Nephron (organoid): Measurements from ENCODE around the gene MBOAT2.
"Not testable (repeated sequence)": the region's sequence is repeated elsewhere in the genome, so short reads cannot be mapped to it uniquely, and the experiment has no call there.

Experiments
- H3K27ac Mint-ChIP-seq, 3 experiments: 2 replicates each; pipeline ENCODE4 v1.8.0; 2020; ENCODE audit warnings: mixed read lengths in 3 of 3, mild to moderate bottlenecking in 2 of 3, moderate library complexity in 1 of 3
- H3K27me3 Mint-ChIP-seq: 2 replicates; pipeline ENCODE4 v1.8.0; 2021; ENCODE audit warnings: low read depth, mild to moderate bottlenecking, moderate library complexity, mixed read lengths
- H3K36me3 Mint-ChIP-seq: 2 replicates; pipeline ENCODE4 v1.8.0; 2020; ENCODE audit warnings: low read depth, mixed read lengths
- H3K4me1 Mint-ChIP-seq: 2 replicates; pipeline ENCODE4 v1.8.0; 2020; ENCODE audit warnings: mixed read lengths
- H3K4me3 Mint-ChIP-seq, 3 experiments: 2 replicates each; pipeline ENCODE4 v1.8.0; 2020; ENCODE audit warnings: mild to moderate bottlenecking in 3 of 3, mixed read lengths in 3 of 3, moderate library complexity in 2 of 3
- H3K9me3 Mint-ChIP-seq: 2 replicates; pipeline ENCODE4 v1.8.0; 2020; ENCODE audit warnings: mixed read lengths
- TF ChIP-seq, protein P1 (sequence below), 3 experiments: fragments of 200-600 bp; sonication (generic); IDR thresholded peaks; one replicate each; pipeline ENCODE4 v1.5.0; 2021; ENCODE audit warnings: antibody characterized with exemption in 3 of 3; ENCODE audit not compliant: unreplicated experiment in 3 of 3

Gene MBOAT2

DNA sequence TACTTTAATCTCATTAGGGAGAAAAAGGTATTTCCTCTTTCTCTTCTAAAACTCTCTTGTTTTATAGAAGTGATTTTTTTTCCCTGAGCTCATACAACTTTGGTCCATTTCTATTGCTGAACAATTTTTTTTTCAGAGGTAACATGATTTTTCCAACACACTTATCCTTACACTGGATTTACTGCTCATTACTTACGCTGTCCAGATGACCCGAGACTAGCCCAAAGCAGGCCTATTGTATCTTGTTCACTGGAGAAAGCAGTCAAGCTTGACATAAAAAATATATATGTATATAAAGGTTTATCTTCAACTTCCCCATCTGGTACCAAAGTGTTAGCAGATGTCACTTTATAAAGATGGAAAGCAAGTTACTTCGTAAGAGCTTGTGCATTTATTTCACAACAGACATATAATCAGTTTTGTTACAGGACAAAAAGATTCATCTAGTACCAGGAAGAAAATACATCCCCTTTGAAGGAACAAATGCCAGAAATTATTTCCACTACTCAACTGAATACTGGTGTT lies 95.7 kb downstream of the MBOAT2 start:
- H3K4me1 Mint-ChIP-seq = no peaks in the 10 kb centered on the region
- peaks cover 32% of the 10 kb centered on the region for H3K9me3 Mint-ChIP-seq
- H3K27me3 Mint-ChIP-seq = no peaks in the 10 kb centered on the region
- no peak overlapping the region for H3K27ac Mint-ChIP-seq
- TF ChIP-seq, protein P1, sequence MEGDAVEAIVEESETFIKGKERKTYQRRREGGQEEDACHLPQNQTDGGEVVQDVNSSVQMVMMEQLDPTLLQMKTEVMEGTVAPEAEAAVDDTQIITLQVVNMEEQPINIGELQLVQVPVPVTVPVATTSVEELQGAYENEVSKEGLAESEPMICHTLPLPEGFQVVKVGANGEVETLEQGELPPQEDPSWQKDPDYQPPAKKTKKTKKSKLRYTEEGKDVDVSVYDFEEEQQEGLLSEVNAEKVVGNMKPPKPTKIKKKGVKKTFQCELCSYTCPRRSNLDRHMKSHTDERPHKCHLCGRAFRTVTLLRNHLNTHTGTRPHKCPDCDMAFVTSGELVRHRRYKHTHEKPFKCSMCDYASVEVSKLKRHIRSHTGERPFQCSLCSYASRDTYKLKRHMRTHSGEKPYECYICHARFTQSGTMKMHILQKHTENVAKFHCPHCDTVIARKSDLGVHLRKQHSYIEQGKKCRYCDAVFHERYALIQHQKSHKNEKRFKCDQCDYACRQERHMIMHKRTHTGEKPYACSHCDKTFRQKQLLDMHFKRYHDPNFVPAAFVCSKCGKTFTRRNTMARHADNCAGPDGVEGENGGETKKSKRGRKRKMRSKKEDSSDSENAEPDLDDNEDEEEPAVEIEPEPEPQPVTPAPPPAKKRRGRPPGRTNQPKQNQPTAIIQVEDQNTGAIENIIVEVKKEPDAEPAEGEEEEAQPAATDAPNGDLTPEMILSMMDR (IDR thresholded peaks at IDR 0.05; ENCODE audit: unreplicated experiment in 3 of 3) = no peak
- H3K36me3 Mint-ChIP-seq = peaks cover 86% of the 10 kb centered on the region
- no peak overlapping the region for H3K4me3 Mint-ChIP-seq

DNA sequence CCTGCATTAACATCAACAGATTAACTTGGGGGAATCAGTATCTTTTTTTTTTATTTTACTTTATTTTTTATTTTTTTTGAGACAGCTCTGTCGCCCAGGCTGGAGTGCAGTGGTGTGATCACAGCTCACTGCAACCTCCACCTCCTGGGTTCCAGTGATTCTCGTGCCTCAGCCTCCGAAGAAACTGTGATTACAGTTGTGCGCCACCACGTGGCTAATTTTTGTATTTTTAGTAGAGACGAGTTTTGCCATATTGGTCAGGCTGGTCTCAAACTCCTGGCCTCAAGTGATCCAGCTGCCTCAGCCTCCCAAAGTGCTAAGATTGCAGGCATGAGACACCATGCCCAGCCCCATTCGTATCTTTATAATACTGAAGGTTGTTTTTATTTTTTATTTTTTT lies 99.6 kb downstream of the MBOAT2 start:
- H3K27ac Mint-ChIP-seq, H3K4me3 Mint-ChIP-seq, H3K4me1 Mint-ChIP-seq, H3K27me3 Mint-ChIP-seq: not testable (repeated sequence)
- H3K9me3 Mint-ChIP-seq = peaks cover 16% of the 10 kb centered on the region
- H3K36me3 Mint-ChIP-seq = peaks cover 82% of the 10 kb centered on the region

DNA sequence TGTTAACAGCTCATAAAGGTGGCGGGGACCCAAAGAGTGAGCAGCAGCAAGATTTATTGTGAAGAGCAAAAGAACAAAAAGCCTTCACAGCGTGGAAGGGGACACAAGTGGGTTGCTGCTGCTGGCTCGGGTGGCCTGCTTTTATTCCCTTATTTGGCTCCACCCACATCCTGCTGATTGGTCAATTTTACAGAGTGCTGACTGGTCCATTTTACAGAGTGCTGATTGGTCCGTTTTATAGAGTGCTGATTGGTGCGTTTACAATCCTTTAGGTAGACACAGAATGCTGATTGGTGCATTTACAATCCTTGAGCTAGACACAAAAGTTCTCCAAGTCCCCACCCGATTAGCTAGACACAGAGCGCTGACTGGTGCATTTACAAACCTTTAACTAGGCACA lies 100.7 kb downstream of the MBOAT2 start:
- Mint-ChIP-seq H3K9me3 (peaks cover 16% of the 10 kb centered on the region), H3K36me3 (peaks cover 76% of the 10 kb centered on the region), H3K27ac (peak overlapping the region in 1 of 3 experiments; percentile 41)
- H3K4me1 Mint-ChIP-seq, H3K4me3 Mint-ChIP-seq, H3K27me3 Mint-ChIP-seq: not testable (repeated sequence)

DNA sequence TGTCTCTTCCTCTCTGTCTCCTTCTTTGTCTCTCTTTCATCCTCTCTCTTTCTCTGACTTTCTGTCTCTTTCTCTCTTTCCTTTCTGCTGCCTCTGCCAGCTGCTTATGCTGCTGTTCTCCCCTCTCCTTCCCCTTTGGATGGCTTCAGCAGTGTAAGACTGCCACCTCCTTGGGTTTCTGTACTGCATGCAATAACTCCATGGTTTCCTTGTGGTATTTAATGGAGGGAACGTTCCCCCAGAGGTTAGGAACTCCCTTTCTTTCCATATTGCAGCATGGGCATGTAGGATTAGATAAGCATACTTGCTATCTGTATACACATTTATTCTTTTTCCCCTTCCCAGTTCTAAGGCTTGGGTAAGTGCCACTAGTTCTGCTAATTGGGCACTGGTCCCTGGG lies 106.3 kb downstream of the MBOAT2 start:
- not testable (repeated sequence) for H3K27ac Mint-ChIP-seq, H3K27me3 Mint-ChIP-seq, H3K4me3 Mint-ChIP-seq, H3K4me1 Mint-ChIP-seq
- peaks cover 16% of the 10 kb centered on the region for H3K9me3 Mint-ChIP-seq
- peaks cover 74% of the 10 kb centered on the region for H3K36me3 Mint-ChIP-seq

DNA sequence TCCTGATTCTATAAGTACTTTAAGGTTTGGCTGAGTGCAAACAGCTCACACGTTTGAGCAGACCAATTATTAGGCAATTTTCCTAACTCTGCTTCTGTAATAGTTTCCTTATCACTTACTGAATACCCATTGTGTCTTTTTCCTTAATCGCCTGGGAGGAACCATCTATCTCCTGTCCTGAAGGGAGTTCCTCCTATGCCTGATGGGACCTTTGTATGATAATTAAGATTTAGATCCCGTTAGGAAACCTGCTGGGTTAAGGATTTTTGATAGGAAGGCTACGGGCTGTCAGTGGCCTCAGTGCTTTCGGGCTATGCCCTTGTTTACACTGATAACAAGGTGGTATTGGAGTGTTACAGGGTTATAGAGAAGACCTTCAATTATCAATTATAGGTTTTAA lies 106.8 kb downstream of the MBOAT2 start:
- peaks cover 15% of the 10 kb centered on the region for H3K9me3 Mint-ChIP-seq
- not testable (repeated sequence) for H3K27ac Mint-ChIP-seq, H3K4me1 Mint-ChIP-seq, H3K27me3 Mint-ChIP-seq, H3K4me3 Mint-ChIP-seq
- peaks cover 70% of the 10 kb centered on the region for H3K36me3 Mint-ChIP-seq

DNA sequence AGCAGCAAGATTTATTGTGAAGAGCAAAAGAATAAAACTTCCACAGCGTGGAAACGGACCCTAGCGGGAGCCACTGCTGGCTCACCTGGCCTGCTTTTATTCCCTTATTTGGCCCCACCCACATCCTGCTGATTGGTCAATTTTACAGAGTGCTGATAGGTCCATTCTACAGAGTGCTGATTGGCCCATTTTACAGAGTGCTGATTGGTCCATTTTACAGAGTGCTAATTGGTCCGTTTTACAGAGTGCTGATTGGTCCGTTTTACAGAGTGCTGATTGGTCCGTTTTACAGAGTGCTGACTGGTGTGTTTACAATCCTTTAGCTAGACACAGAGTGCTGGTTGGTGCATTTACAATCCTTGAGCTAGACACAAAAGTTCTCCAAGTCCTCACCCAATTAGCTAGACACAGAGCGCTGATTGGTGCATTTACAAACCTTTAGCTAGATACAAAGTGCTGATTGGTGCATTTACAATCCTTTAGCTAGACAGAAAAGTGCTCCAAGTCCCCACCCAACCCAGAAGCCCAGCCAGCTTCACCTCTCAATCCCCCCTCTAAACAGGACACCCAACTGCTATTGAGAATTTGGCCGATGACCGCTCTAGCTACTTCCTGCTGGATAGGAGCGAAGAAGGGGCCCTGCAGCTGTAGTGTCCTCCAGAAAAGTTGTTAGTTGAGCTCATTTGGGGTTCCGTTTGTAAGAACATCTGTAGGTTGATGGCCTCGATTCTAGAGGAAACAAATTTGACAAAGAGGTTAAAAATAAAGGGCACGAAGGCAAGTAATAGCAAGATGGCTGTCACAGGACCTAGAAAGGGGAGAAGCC lies 108.2 kb downstream of the MBOAT2 start:
- not testable (repeated sequence) for H3K4me3 Mint-ChIP-seq, H3K4me1 Mint-ChIP-seq, H3K27me3 Mint-ChIP-seq, H3K27ac Mint-ChIP-seq
- Mint-ChIP-seq H3K36me3 (peaks cover 60% of the 10 kb centered on the region), H3K9me3 (peaks cover 13% of the 10 kb centered on the region)

DNA sequence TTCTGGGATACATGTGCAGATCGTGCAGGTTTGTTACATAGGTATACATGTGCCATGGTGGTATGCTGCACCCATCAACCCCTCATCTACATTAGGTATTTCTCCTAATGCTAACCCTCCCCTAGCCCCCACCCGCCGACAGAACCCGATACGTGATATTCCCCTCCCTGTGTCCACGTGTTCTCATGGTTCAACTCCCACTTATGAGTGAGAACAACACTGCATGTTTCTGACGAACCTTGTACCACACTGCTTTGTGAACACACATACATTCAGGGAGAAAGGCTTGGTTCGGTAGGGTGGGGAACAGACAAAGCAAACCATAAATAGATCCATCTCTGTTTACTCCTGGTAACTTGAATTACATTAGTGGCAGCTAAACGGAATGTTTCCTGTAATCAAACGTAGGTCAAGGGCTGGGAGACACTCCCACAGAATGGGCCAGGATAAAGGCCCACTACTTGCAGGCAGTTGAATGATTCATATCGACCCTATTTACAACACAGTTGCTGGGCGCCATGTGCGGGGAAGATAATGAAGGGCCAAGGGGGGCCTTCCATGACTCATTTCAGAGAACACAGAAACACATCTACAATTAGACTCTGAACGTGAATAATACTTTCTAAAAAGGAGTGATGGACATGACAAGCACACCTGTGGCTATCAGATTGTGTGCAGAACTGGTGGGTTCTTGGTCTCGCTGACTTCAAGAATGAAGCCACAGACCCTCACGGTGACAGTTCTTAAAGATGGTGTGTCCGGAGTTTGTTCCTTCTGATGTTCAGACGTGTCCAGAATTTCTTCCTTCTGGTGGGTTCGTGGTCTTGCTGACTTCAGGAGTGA lies 109.3 kb downstream of the MBOAT2 start:
- Mint-ChIP-seq H3K4me1 (no peaks in the 10 kb centered on the region), H3K36me3 (peaks cover 56% of the 10 kb centered on the region), H3K27ac (no peak overlapping the region), H3K27me3 (peaks cover 4% of the 10 kb centered on the region), H3K9me3 (peaks cover 13% of the 10 kb centered on the region), H3K4me3 (no peak overlapping the region)
- TF ChIP-seq, protein P1 (IDR thresholded peaks at IDR 0.05; ENCODE audit: unreplicated experiment in 3 of 3) = no peak

DNA sequence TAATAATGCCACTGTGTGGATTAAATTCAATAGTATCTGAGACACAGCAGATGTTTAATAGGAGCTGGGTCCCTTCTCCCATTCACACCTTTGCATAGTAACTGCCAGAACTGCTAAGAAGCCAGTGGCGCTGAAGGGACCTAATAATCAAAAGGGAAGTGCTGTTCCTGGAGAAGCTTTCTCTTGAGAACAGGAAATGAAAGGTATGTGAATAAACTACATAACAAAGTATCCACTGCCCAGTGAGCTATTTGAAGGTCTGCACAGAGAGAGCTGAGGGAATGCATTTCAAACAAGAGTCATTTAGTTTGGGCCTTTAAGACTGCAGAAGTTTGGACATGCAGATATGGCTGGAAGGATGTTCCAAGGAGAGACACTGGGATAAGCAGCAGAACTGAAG lies 110.0 kb downstream of the MBOAT2 start:
- Mint-ChIP-seq H3K4me3 (no peak overlapping the region), H3K36me3 (peaks cover 55% of the 10 kb centered on the region), H3K9me3 (peaks cover 13% of the 10 kb centered on the region)

More for the DNA sequence above, 110.0 kb downstream of the MBOAT2 start:
- Mint-ChIP-seq H3K4me1 (no peaks in the 10 kb centered on the region), H3K27me3 (peaks cover 4% of the 10 kb centered on the region), H3K27ac (no peak overlapping the region)
- TF ChIP-seq, protein P1 (IDR thresholded peaks at IDR 0.05; ENCODE audit: unreplicated experiment in 3 of 3) = no peak
